HEK293 (cell line): ENCODE results near the gene NPW.

Experiments
- GLIS2 ChIP-seq: fragments of 450-650 bp; formaldehyde crosslinking; IDR thresholded peaks from 2 replicates; pipeline ENCODE4 v1.5.1; 2016; ENCODE audit warnings: missing biosample characterization, missing genetic modification characterization
- HOXD13 ChIP-seq: sonication (generic); formaldehyde crosslinking; IDR thresholded peaks from 2 replicates; pipeline ENCODE4 v1.8.0; 2022; ENCODE audit warnings: missing genetic modification reagents, borderline replicate concordance
- KLF1 ChIP-seq: fragments of 450-650 bp; formaldehyde crosslinking; IDR thresholded peaks from 2 replicates; pipeline ENCODE4 v1.5.1; 2016; ENCODE audit warnings: missing biosample characterization, missing genetic modification characterization
- KLF7 ChIP-seq: fragments of 450-650 bp; formaldehyde crosslinking; IDR thresholded peaks from 2 replicates; pipeline ENCODE4 v1.5.1; 2016; ENCODE audit warnings: missing biosample characterization, missing genetic modification characterization, borderline replicate concordance
- KLF8 ChIP-seq: fragments of 450-650 bp; formaldehyde crosslinking; IDR thresholded peaks from 2 replicates; pipeline ENCODE4 v1.5.1; 2016; ENCODE audit warnings: missing biosample characterization, missing genetic modification characterization
- MEIS1 ChIP-seq: sonication (generic); formaldehyde crosslinking; IDR thresholded peaks from 2 replicates; pipeline ENCODE4 v1.8.1; 2022; ENCODE audit warnings: missing genetic modification reagents, mild to moderate bottlenecking, borderline replicate concordance
- SCRT1 ChIP-seq: fragments of 450-650 bp; formaldehyde crosslinking; IDR thresholded peaks from 2 replicates; pipeline ENCODE4 v1.5.1; 2016; ENCODE audit warnings: missing biosample characterization, missing genetic modification characterization, borderline replicate concordance
- SP3 ChIP-seq: fragments of 450-650 bp; formaldehyde crosslinking; IDR thresholded peaks from 2 replicates; pipeline ENCODE4 v1.5.1; 2016; ENCODE audit warnings: missing biosample characterization, missing genetic modification characterization
- YY1 ChIP-seq: fragments of 450-650 bp; formaldehyde crosslinking; IDR thresholded peaks from 2 replicates; pipeline ENCODE4 v1.5.1; 2018; ENCODE audit warnings: missing biosample characterization, missing genetic modification characterization
- ZBTB21 ChIP-seq: fragments of 450-650 bp; formaldehyde crosslinking; IDR thresholded peaks from 2 replicates; pipeline ENCODE4 v1.5.1; 2017; ENCODE audit warnings: missing biosample characterization, missing genetic modification characterization
- ZBTB48 ChIP-seq: fragments of 450-650 bp; formaldehyde crosslinking; IDR thresholded peaks from 2 replicates; pipeline ENCODE4 v1.5.1; 2016; ENCODE audit warnings: missing biosample characterization, missing genetic modification characterization
- ZBTB7A ChIP-seq: fragments of 450-650 bp; formaldehyde crosslinking; IDR thresholded peaks from 2 replicates; pipeline ENCODE4 v1.5.1; 2016; ENCODE audit warnings: low read depth, missing biosample characterization, missing genetic modification characterization
- ZFP69B ChIP-seq: fragments of 450-650 bp; formaldehyde crosslinking; IDR thresholded peaks from 2 replicates; pipeline ENCODE4 v1.5.1; 2016; ENCODE audit warnings: missing biosample characterization, missing genetic modification characterization
- ZIC2 ChIP-seq: fragments of 450-650 bp; formaldehyde crosslinking; IDR thresholded peaks from 2 replicates; pipeline ENCODE4 v1.5.1; 2016; ENCODE audit warnings: missing biosample characterization, missing genetic modification characterization
- ZNF140 ChIP-seq: fragments of 450-650 bp; formaldehyde crosslinking; IDR thresholded peaks from 2 replicates; pipeline ENCODE4 v1.5.1; 2016; ENCODE audit warnings: missing biosample characterization, missing genetic modification characterization
- ZNF19 ChIP-seq: fragments of 450-650 bp; formaldehyde crosslinking; IDR thresholded peaks from 2 replicates; pipeline ENCODE4; 2016; ENCODE audit warnings: missing biosample characterization, missing genetic modification characterization, low read depth
- ZNF341 ChIP-seq: fragments of 450-650 bp; formaldehyde crosslinking; IDR thresholded peaks from 2 replicates; pipeline ENCODE4; 2016; ENCODE audit warnings: low read depth, missing biosample characterization, missing genetic modification characterization
- ZNF366 ChIP-seq: fragments of 450-650 bp; formaldehyde crosslinking; conservative IDR thresholded peaks from 2 replicates; pipeline ENCODE4 v1.5.1; 2016; ENCODE audit warnings: missing biosample characterization, missing genetic modification characterization
- ZNF391 ChIP-seq: fragments of 450-650 bp; formaldehyde crosslinking; IDR thresholded peaks from 2 replicates; pipeline ENCODE4 v1.5.1; 2016; ENCODE audit warnings: low read depth, missing biosample characterization, missing genetic modification characterization, borderline replicate concordance
- ZNF48 ChIP-seq: fragments of 450-650 bp; formaldehyde crosslinking; IDR thresholded peaks from 2 replicates; pipeline ENCODE4 v1.5.1; 2016; ENCODE audit warnings: missing biosample characterization, missing genetic modification characterization
- ZNF501 ChIP-seq: fragments of 450-650 bp; formaldehyde crosslinking; IDR thresholded peaks from 2 replicates; pipeline ENCODE4 v1.5.1; 2016; ENCODE audit warnings: missing biosample characterization, missing genetic modification characterization
- ZNF510 ChIP-seq: fragments of 450-650 bp; formaldehyde crosslinking; IDR thresholded peaks from 2 replicates; pipeline ENCODE4 v1.5.1; 2018; ENCODE audit warnings: mild to moderate bottlenecking, missing genetic modification characterization, missing biosample characterization; ENCODE audit not compliant: insufficient replicate concordance
- ZNF670 ChIP-seq: fragments of 450-650 bp; formaldehyde crosslinking; IDR thresholded peaks from 2 replicates; pipeline ENCODE4 v1.5.1; 2016; ENCODE audit warnings: missing biosample characterization, missing genetic modification characterization, low read depth
- ZNF747 ChIP-seq: fragments of 450-650 bp; formaldehyde crosslinking; IDR thresholded peaks from 2 replicates; pipeline ENCODE4 v1.5.1; 2016; ENCODE audit warnings: missing biosample characterization, missing genetic modification characterization
- ZNF792 ChIP-seq: fragments of 450-650 bp; formaldehyde crosslinking; IDR thresholded peaks from 2 replicates; pipeline ENCODE4 v1.5.1; 2016; ENCODE audit warnings: missing biosample characterization, missing genetic modification characterization
- TF ChIP-seq, protein P1 (sequence below): fragments of 450-650 bp; formaldehyde crosslinking; IDR thresholded peaks from 2 replicates; pipeline ENCODE4 v1.5.1; 2016; ENCODE audit warnings: missing biosample characterization, missing genetic modification characterization
- TF ChIP-seq, protein P2 (sequence below): fragments of 450-650 bp; formaldehyde crosslinking; IDR thresholded peaks from 2 replicates; pipeline ENCODE4 v1.5.1; 2016; ENCODE audit warnings: missing biosample characterization, missing genetic modification characterization
- TF ChIP-seq, protein P3 (sequence below): fragments of 450-650 bp; formaldehyde crosslinking; IDR thresholded peaks from 2 replicates; pipeline ENCODE4 v1.5.1; 2017; ENCODE audit warnings: missing biosample characterization, missing genetic modification characterization
- TF ChIP-seq, protein P4 (sequence below): fragments of 450-650 bp; IDR thresholded peaks from 2 replicates; pipeline ENCODE4 v1.5.1; 2018; ENCODE audit warnings: missing biosample characterization, missing genetic modification characterization
- TF ChIP-seq, protein P5 (sequence below): fragments of 450-650 bp; formaldehyde crosslinking; IDR thresholded peaks from 2 replicates; pipeline ENCODE4 v1.5.1; 2016; ENCODE audit warnings: missing biosample characterization, missing genetic modification characterization

Gene NPW

DNA sequence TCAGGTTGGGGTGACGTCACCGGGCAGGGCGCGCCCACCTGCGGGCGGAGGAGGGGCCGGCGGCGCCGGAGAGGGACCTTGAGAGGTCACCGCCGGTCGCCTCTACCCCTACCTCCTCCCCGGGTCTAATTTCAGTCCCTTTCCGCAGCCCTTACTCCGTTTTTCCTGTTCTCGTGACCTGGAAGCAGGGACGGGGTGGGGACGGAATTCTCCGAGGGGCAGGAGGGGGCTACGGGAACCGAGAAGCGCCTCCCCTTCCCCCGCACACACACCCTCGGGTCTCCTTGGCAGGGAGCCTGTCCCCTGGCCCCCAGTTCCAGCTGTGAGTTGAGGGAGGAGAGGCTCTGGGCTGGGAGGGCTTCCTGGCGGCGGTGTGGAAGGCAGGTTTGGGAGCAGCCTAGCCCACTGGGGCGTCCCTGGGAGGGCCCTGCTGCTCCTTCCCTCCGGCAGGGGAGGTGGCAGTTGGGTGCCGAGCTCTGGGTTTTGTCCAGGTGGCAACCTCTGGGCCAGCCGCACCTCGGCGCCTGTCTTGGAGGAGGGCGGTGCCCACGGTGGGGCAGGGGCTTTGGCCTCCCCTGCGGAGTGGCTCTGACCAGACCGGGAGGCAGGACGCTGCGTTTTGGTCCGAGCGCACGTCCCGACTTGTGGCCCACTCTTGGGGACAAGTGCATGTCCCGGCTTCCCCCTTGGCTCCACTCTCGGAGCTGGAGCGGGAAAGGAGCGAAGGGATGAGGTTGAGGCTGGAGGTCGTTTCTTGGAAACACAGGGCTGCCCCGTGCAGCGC, 29.0 kb upstream of the NPW start (continued):
- TF ChIP-seq, protein P1, sequence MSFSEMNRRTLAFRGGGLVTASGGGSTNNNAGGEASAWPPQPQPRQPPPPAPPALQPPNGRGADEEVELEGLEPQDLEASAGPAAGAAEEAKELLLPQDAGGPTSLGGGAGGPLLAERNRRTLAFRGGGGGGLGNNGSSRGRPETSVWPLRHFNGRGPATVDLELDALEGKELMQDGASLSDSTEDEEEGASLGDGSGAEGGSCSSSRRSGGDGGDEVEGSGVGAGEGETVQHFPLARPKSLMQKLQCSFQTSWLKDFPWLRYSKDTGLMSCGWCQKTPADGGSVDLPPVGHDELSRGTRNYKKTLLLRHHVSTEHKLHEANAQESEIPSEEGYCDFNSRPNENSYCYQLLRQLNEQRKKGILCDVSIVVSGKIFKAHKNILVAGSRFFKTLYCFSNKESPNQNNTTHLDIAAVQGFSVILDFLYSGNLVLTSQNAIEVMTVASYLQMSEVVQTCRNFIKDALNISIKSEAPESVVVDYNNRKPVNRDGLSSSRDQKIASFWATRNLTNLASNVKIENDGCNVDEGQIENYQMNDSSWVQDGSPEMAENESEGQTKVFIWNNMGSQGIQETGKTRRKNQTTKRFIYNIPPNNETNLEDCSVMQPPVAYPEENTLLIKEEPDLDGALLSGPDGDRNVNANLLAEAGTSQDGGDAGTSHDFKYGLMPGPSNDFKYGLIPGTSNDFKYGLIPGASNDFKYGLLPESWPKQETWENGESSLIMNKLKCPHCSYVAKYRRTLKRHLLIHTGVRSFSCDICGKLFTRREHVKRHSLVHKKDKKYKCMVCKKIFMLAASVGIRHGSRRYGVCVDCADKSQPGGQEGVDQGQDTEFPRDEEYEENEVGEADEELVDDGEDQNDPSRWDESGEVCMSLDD (tag by site-specific recombination): no peak
- TF ChIP-seq KLF7: 0 out of 2 replicates have a peak, but pooled peaks have one; percentile 20
- TF ChIP-seq ZFP69B (tag by site-specific recombination): no peak; the same call in 1 of the 2 replicates
- TF ChIP-seq, protein P2, sequence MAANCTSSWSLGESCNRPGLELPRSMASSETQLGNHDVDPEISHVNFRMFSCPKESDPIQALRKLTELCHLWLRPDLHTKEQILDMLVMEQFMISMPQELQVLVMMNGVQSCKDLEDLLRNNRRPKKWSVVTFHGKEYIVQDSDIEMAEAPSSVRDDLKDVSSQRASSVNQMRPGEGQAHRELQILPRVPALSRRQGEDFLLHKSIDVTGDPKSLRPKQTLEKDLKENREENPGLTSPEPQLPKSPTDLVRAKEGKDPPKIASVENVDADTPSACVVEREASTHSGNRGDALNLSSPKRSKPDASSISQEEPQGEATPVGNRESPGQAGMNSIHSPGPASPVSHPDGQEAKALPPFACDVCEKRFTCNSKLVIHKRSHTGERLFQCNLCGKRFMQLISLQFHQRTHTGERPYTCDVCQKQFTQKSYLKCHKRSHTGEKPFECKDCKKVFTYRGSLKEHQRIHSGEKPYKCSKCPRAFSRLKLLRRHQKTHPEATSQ (tag by site-specific recombination): no peak
- no peak for TF ChIP-seq ZNF792
- TF ChIP-seq ZNF501 (tag by site-specific recombination): peak; percentile 25; the same call in 1 of the 2 replicates
- TF ChIP-seq, protein P3, sequence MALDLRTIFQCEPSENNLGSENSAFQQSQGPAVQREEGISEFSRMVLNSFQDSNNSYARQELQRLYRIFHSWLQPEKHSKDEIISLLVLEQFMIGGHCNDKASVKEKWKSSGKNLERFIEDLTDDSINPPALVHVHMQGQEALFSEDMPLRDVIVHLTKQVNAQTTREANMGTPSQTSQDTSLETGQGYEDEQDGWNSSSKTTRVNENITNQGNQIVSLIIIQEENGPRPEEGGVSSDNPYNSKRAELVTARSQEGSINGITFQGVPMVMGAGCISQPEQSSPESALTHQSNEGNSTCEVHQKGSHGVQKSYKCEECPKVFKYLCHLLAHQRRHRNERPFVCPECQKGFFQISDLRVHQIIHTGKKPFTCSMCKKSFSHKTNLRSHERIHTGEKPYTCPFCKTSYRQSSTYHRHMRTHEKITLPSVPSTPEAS (tag by site-specific recombination): no peak
- no peak for TF ChIP-seq ZNF510 (tag by site-specific recombination)
- peak; percentile 59; the same call in 1 of the 2 replicates for TF ChIP-seq ZNF391
- peak; percentile 21; the same call in 1 of the 2 replicates for TF ChIP-seq ZBTB21 (tag by site-specific recombination)
- no peak for TF ChIP-seq YY1
- TF ChIP-seq GLIS2: peak; percentile 74
- no peak for TF ChIP-seq ZNF19
- peak; percentile 78 for TF ChIP-seq ZIC2
- no peak for TF ChIP-seq ZBTB7A (tag by site-specific recombination)
- no peak for TF ChIP-seq ZNF747 (tag by site-specific recombination)
- no peak for TF ChIP-seq ZNF670
- TF ChIP-seq, protein P4, sequence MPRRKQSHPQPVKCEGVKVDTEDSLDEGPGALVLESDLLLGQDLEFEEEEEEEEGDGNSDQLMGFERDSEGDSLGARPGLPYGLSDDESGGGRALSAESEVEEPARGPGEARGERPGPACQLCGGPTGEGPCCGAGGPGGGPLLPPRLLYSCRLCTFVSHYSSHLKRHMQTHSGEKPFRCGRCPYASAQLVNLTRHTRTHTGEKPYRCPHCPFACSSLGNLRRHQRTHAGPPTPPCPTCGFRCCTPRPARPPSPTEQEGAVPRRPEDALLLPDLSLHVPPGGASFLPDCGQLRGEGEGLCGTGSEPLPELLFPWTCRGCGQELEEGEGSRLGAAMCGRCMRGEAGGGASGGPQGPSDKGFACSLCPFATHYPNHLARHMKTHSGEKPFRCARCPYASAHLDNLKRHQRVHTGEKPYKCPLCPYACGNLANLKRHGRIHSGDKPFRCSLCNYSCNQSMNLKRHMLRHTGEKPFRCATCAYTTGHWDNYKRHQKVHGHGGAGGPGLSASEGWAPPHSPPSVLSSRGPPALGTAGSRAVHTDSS (tag by site-specific recombination): no peak
- peak; percentile 87 for TF ChIP-seq KLF1 (tag by site-specific recombination)
- TF ChIP-seq, protein P5, sequence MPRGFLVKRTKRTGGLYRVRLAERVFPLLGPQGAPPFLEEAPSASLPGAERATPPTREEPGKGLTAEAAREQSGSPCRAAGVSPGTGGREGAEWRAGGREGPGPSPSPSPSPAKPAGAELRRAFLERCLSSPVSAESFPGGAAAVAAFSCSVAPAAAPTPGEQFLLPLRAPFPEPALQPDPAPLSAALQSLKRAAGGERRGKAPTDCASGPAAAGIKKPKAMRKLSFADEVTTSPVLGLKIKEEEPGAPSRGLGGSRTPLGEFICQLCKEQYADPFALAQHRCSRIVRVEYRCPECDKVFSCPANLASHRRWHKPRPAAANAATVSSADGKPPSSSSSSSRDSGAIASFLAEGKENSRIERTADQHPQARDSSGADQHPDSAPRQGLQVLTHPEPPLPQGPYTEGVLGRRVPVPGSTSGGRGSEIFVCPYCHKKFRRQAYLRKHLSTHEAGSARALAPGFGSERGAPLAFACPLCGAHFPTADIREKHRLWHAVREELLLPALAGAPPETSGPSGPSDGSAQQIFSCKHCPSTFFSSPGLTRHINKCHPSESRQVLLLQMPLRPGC (tag by site-specific recombination): 0 out of 2 replicates have a peak, but pooled peaks have one; percentile 40
- 0 out of 2 replicates have a peak, but pooled peaks have one; percentile 27 for TF ChIP-seq ZBTB48 (tag by site-specific recombination)
- no peak for TF ChIP-seq ZNF48
- TF ChIP-seq MEIS1: no peak
- no peak for TF ChIP-seq HOXD13 (CRISPR knock-in tag)
- TF ChIP-seq SP3 (tag by site-specific recombination): peak; percentile 70
- no peak for TF ChIP-seq SCRT1 (tag by site-specific recombination)
- TF ChIP-seq KLF8: peak; percentile 46; the same call in 1 of the 2 replicates
- TF ChIP-seq ZNF140: no peak
- peak; percentile 56 for TF ChIP-seq ZNF341 (tag by site-specific recombination)
- no peak; the same call in 1 of the 2 replicates for TF ChIP-seq ZNF366 (tag by site-specific recombination)
